HepG2 (cell line): Measurements from ENCODE around the gene JUND. TPM values are rescaled to one million over a fixed set of nuclear protein-coding genes. Genes with fewer than 3 reads are reported as not detected.

ENCODE experiments used
- ATAD3A ChIP-seq: sonication (generic); formaldehyde crosslinking; IDR thresholded peaks from 2 replicates; pipeline ENCODE4 v1.4.0; 2020; ENCODE audit warnings: missing genetic modification reagents
- CEBPB ChIP-seq: IDR thresholded peaks from 2 replicates; pipeline ENCODE4 v1.6.1; 2011; ENCODE audit warnings: low read depth, low read length, improper control_type of control experiment, borderline replicate concordance
- HMG20A ChIP-seq: IDR thresholded peaks from 2 replicates; pipeline ENCODE4 v1.6.1; 2016; ENCODE audit warnings: borderline replicate concordance
- HNF4G ChIP-seq, 2 experiments: sonication (generic) in 1 of 2; formaldehyde crosslinking in 1 of 2; IDR thresholded peaks; 2 replicates each; pipeline versions ENCODE4 v1.4.0 to v1.6.1; 2011 to 2020; ENCODE audit warnings: borderline replicate concordance in 2 of 2, low read depth in 2 of 2, mild to moderate bottlenecking in 2 of 2, low read length in 1 of 2, missing genetic modification reagents in 1 of 2, moderate library complexity in 1 of 2
- PAX8 ChIP-seq: sonication (generic); formaldehyde crosslinking; IDR thresholded peaks from 2 replicates; pipeline ENCODE4 v1.8.0; 2022; ENCODE audit warnings: mild to moderate bottlenecking, missing genetic modification reagents, borderline replicate concordance
- PRDM10 ChIP-seq: sonication (generic); formaldehyde crosslinking; IDR thresholded peaks from 2 replicates; pipeline ENCODE4 v1.4.0; 2020; ENCODE audit warnings: low read depth, missing genetic modification reagents
- TFE3 ChIP-seq: IDR thresholded peaks from 2 replicates; pipeline ENCODE4 v1.6.1; 2016
- ZMYM2 ChIP-seq: sonication (generic); formaldehyde crosslinking; IDR thresholded peaks from 2 replicates; pipeline ENCODE4 v1.8.0; 2022; ENCODE audit warnings: mild to moderate bottlenecking, missing genetic modification reagents
- ZNF280B ChIP-seq: sonication (generic); formaldehyde crosslinking; IDR thresholded peaks from 2 replicates; pipeline ENCODE4 v1.5.0; 2020; ENCODE audit warnings: missing genetic modification reagents, mild to moderate bottlenecking, borderline replicate concordance
- ZNF501 ChIP-seq: sonication (generic); formaldehyde crosslinking; IDR thresholded peaks from 2 replicates; pipeline ENCODE4 v1.5.1; 2020; ENCODE audit warnings: mild to moderate bottlenecking, moderate library complexity, missing genetic modification reagents
- ZNF546 ChIP-seq: sonication (generic); formaldehyde crosslinking; conservative IDR thresholded peaks from 2 replicates; pipeline ENCODE4 v1.8.1; 2023; ENCODE audit warnings: mild to moderate bottlenecking, missing genetic modification reagents
- ZNF614 ChIP-seq: IDR thresholded peaks from 2 replicates; pipeline ENCODE4 v1.6.1; 2018; ENCODE audit warnings: missing biosample characterization, missing genetic modification reagents, inconsistent platforms, borderline replicate concordance
- ZNF775 ChIP-seq: sonication (generic); formaldehyde crosslinking; IDR thresholded peaks from 2 replicates; pipeline ENCODE4 v1.4.0; 2020; ENCODE audit warnings: missing genetic modification reagents, mild to moderate bottlenecking, moderate library complexity, borderline replicate concordance
- polyA plus RNA-seq, 8 experiments: library from polyadenylated mRNA; depleted of rRNA in 3 of 8; stranded (reverse) in 7 of 8; unstranded in 1 of 8; fragments of >200 nt; fragmentation: Illumina TruSeq in 4 of 8; extraction: Trizol in 4 of 8; gene quantifications; 2 replicates each; pipeline versions ENCODE4 v1.2.1 to v1.2.3, GENCODE V29; 2011 to 2016; ENCODE audit warnings: low read depth in 4 of 8, missing spikeins in 1 of 8, mixed read lengths in 1 of 8; ENCODE audit not compliant: insufficient read depth in 1 of 8
- total RNA-seq, 5 experiments: library from RNA; depleted of rRNA; stranded (reverse); fragments of >200 nt; fragmentation: Illumina TruSeq; extraction: Trizol; gene quantifications; 2 replicates each; pipeline ENCODE4 v1.2.3, GENCODE V29; 2016; ENCODE audit warnings: low read depth in 1 of 5

The JUND gene
- total and polyA plus RNA-seq, 2 of the 13 experiments (the other 11 are each of a cell fraction or from before 2014, with no cell fraction given), result 41.2 to 59.8 TPM

GRCh38 chr19:18282788-18283141 is 1.3 kb upstream of the JUND start (continued):
- TF ChIP-seq PRDM10 (no peak), HNF4G (IDR thresholded peaks at IDR 0.05; ENCODE audit: borderline replicate concordance, low read depth, low read length) (peak; percentile 56), HNF4G (CRISPR knock-in tag; IDR thresholded peaks at IDR 0.05; ENCODE audit: borderline replicate concordance, low read depth) (no peak; the same call in 1 of the 2 replicates), CEBPB (no peak), TFE3 (peak; percentile 56; the same call in 1 of the 2 replicates), ZNF546 (CRISPR knock-in tag) (no peak), ZNF775 (CRISPR knock-in tag) (no peak), PAX8 (CRISPR knock-in tag) (no peak), ZNF501 (CRISPR knock-in tag) (no peak), ZMYM2 (CRISPR knock-in tag) (peak; percentile 95), ZNF614 (CRISPR knock-in tag) (peak; percentile 63; the same call in 1 of the 2 replicates), ZNF280B (no peak), HMG20A (no peak; the same call in 1 of the 2 replicates), ATAD3A (no peak)
